GM10248 (cell line): Measurements from ENCODE around the gene SNX30.

ENCODE experiments used
- CTCF ChIA-PET: fragments of 300-600 bp; sonication (Branson Sonifier 250); formaldehyde crosslinking; extraction: SDS; loops from one replicate; lab custom pipeline; 2021; ENCODE audit warnings: antibody characterized with exemption; lab: Yijun Ruan, JAX
- POLR2A ChIA-PET: fragments of 350-650 bp; sonication (Branson Sonifier 250); formaldehyde crosslinking; extraction: SDS; loops from one replicate; lab custom pipeline; 2020; ENCODE audit warnings: antibody characterized with exemption; lab: Yijun Ruan, JAX
- DNase-seq: peaks from one replicate; pipeline ENCODE4 v3.0.0; 2012; ENCODE audit errors: extremely low spot score
- CTCF ChIP-seq: IDR thresholded peaks from 2 replicates; pipeline ENCODE4 v1.5.1; 2012; ENCODE audit warnings: mild to moderate bottlenecking, low read depth; ENCODE audit errors: extremely low read depth, missing control alignments, control extremely low read depth

The SNX30 gene

GRCh38 chr9:112794731-112795130 lies 44.2 kb downstream of the SNX30 start:
- ChIA-PET POLR2A (no interaction called here), CTCF (no interaction called here)
- DNase-seq, result no peak
- TF ChIP-seq CTCF, result no peak

- ChIA-PET POLR2A (no interaction called here), CTCF (no interaction called here)
- TF ChIP-seq CTCF, result no peak
- DNase-seq, result no peak
These were observed 45.4 kb downstream of the SNX30 start for GRCh38 chr9:112795921-112796320.

- POLR2A ChIA-PET, result no interaction called here
- CTCF ChIA-PET, result no interaction called here
- DNase-seq, result no peak
- TF ChIP-seq CTCF, result no peak
These were observed 45.9 kb downstream of the SNX30 start for GRCh38 chr9:112796485-112796884.

- peak; percentile 84 for DNase-seq
These were observed 58.8 kb downstream of the SNX30 start for GRCh38 chr9:112809351-112809848.

GRCh38 chr9:112809906-112810305 lies 59.3 kb downstream of the SNX30 start:
- DNase-seq, result no peak
- POLR2A ChIA-PET, result interaction anchor here (0.7 kb wide), 1 partner anchor 429 kb away, joined by 3 read pairs; no protein-coding TSS in a partner anchor
- CTCF ChIA-PET, result interaction anchor here (1.8 kb wide), 1 partner anchor 10 kb away, joined by 6 read pairs; no protein-coding TSS in a partner anchor
- TF ChIP-seq CTCF, result no peak

More at GRCh38 chr9:112809351-112809848, 58.8 kb downstream of the SNX30 start:
- TF ChIP-seq CTCF, result no peak
- ChIA-PET CTCF (interaction anchor here (1.7 to 1.8 kb wide), 2 partner anchors 10 to 11 kb away, joined by 6 to 8 read pairs; no protein-coding TSS in a partner anchor), POLR2A (interaction anchor here (0.7 kb wide), 1 partner anchor 429 kb away, joined by 3 read pairs; no protein-coding TSS in a partner anchor)

GRCh38 chr9:112810696-112811490 lies 60.3 kb downstream of the SNX30 start:
- DNase-seq, result no peak
- no peak for TF ChIP-seq CTCF
- ChIA-PET POLR2A (no interaction called here), CTCF (interaction anchor here (1.3 to 1.8 kb wide), 2 partner anchors 9 to 92 kb away, joined by 4 to 6 read pairs; no protein-coding TSS in a partner anchor)
